Measurements from ENCODE around the gene GRM1. TPM values are rescaled to one million over a fixed set of nuclear protein-coding genes. Genes with fewer than 3 reads are reported as not detected.
A peak's percentile ranks its signal among the peaks of the same experiment; 100 is the strongest.

Gene GRM1
- total RNA-seq, 2 donors from 2014 or later: 0.57 to 0.62 TPM

DNA sequence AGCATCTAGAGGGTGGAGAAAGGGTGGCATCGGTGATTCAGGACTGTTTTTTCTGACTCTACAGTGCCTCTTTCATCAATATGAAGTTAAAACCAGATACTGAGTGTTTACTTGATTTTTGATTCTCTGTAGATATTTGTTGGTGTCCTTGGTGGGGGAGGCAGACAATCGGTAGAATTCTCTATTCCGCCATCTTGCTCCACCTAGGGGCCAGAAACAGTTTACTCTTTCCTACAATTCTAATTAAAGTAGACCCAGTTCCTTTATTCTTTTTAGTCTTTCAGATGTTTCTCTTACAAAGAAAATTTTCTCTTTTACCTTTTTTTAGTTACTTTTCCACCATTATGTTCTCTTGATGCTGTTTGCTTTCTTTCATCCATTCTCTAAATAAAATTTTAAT is 352.6 kb downstream of the GRM1 start:
- H3K4me1 Mint-ChIP-seq: no peaks in the 10 kb centered on the region
- WGBS, 2 experiments (ENCODE audit: insufficient coverage in 1 of 2, insufficient read length in 1 of 2): 89% methylated on average over 3 of the region's 3 CpGs; no CpG with 5 or more reads in 1 of the 2 experiments
- H3K27ac Mint-ChIP-seq: no peak overlapping the region

DNA sequence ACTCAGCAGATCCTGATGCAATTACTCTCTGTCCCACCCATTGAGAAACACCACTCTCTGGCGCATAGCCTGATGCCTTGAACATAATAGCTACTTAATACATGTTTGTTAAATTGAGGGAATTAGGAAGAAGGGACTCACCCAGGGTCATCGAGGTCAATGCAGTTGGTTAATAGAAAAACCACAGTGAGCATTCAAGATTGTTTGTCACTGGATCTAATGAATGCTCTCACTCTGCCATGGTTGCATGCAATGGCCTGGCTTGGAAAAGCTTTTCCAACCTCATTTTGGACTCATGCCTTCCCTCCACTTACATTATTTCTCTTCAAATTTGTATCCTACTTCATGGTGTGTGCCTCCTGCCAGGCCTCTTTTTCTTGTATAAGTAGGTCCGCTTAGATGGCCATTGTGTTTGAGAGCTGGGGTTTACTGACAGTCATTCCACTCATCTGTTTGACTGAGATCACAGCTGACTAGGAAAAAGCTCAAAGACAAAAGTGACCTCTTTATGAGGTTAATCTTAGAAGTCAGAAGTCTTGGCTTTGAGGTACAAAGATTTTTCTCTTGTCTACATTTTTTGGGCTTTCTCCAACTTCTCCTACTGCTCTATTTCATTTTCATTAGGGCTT is 360.0 kb downstream of the GRM1 start:
- no peak overlapping the region for H3K4me3 Mint-ChIP-seq

More for the DNA sequence above, 352.6 kb downstream of the GRM1 start:
- Mint-ChIP-seq H3K9me3 (peaks cover 22% of the 10 kb centered on the region), H3K36me3 (ENCODE audit: low read depth) (peaks cover 4% of the 10 kb centered on the region), H3K4me3 (no peak overlapping the region), H3K27me3 (ENCODE audit: insufficient read depth) (no peaks in the 10 kb centered on the region)
- H3K27me3 ChIP-seq (ENCODE audit: control insufficient read depth, insufficient read depth, low read length, poor library complexity, severe bottlenecking): no peaks in the 10 kb centered on the region
- H3K27ac ChIP-seq (ENCODE audit: low read depth, low read length): no peak overlapping the region
- H3K4me1 ChIP-seq (ENCODE audit: control insufficient read depth, insufficient read depth, low read length): no peaks in the 10 kb centered on the region
- H3K9ac ChIP-seq (ENCODE audit: extremely low read depth, low read length, poor library complexity, severe bottlenecking): no peak overlapping the region
- TF ChIP-seq, protein P1, sequence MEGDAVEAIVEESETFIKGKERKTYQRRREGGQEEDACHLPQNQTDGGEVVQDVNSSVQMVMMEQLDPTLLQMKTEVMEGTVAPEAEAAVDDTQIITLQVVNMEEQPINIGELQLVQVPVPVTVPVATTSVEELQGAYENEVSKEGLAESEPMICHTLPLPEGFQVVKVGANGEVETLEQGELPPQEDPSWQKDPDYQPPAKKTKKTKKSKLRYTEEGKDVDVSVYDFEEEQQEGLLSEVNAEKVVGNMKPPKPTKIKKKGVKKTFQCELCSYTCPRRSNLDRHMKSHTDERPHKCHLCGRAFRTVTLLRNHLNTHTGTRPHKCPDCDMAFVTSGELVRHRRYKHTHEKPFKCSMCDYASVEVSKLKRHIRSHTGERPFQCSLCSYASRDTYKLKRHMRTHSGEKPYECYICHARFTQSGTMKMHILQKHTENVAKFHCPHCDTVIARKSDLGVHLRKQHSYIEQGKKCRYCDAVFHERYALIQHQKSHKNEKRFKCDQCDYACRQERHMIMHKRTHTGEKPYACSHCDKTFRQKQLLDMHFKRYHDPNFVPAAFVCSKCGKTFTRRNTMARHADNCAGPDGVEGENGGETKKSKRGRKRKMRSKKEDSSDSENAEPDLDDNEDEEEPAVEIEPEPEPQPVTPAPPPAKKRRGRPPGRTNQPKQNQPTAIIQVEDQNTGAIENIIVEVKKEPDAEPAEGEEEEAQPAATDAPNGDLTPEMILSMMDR (conservative IDR thresholded peaks at IDR 0.05): peak; percentile 67
- H3K9me3 ChIP-seq (ENCODE audit: control insufficient read depth, low read length): peaks cover 15% of the 10 kb centered on the region
- H3K4me3 ChIP-seq (ENCODE audit: low read length): no peak overlapping the region
- no peaks in the 10 kb centered on the region for H3K36me3 ChIP-seq (ENCODE audit: control insufficient read depth, insufficient read depth, low read length)
- peak; percentile 44 for DNase-seq

DNA sequence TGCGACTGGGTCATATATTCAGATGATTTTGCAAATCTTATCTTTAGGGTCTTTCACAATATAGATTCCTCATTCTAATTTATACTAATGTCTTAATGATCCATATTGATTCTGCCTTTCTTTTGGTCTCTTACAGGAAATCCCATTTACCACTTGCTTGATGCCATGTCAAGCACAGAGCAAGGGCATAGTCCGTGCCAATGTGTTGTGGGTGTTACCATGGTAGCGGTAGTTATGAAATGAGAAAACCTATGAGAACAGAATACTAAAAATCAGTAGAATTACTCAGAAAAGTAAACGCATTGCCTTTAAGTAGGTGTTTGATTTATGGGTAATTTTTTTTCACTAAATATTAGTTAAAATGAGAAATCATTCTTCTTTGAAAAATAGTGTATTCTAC is 360.9 kb downstream of the GRM1 start:
- TF ChIP-seq, protein P1 (conservative IDR thresholded peaks at IDR 0.05): no peak
- Mint-ChIP-seq H3K4me3 (no peak overlapping the region), H3K9me3 (no peaks in the 10 kb centered on the region), H3K36me3 (ENCODE audit: low read depth) (no peaks in the 10 kb centered on the region), H3K27me3 (ENCODE audit: insufficient read depth) (no peaks in the 10 kb centered on the region), H3K4me1 (peaks cover 5% of the 10 kb centered on the region), H3K27ac (no peak overlapping the region)
- 92 to 100% methylated on average over 2 to 3 of the region's 4 CpGs for WGBS, 2 experiments (ENCODE audit: insufficient coverage in 1 of 2, insufficient read length in 1 of 2)
- Histone ChIP-seq H3K9ac (ENCODE audit: extremely low read depth, low read length, poor library complexity, severe bottlenecking) (no peak overlapping the region), H3K27me3 (ENCODE audit: control insufficient read depth, insufficient read depth, low read length, poor library complexity, severe bottlenecking) (no peaks in the 10 kb centered on the region), H3K27ac (ENCODE audit: low read depth, low read length) (no peak overlapping the region), H3K9me3 (ENCODE audit: control insufficient read depth, low read length) (no peaks in the 10 kb centered on the region), H3K4me3 (ENCODE audit: low read length) (no peak overlapping the region), H3K4me1 (ENCODE audit: control insufficient read depth, insufficient read depth, low read length) (no peaks in the 10 kb centered on the region), H3K36me3 (ENCODE audit: control insufficient read depth, insufficient read depth, low read length) (no peaks in the 10 kb centered on the region)
- DNase-seq: no peak

More for the DNA sequence above, 360.0 kb downstream of the GRM1 start:
- Histone ChIP-seq H3K9me3 (ENCODE audit: control insufficient read depth, low read length) (no peaks in the 10 kb centered on the region), H3K27me3 (ENCODE audit: control insufficient read depth, insufficient read depth, low read length, poor library complexity, severe bottlenecking) (no peaks in the 10 kb centered on the region), H3K4me1 (ENCODE audit: control insufficient read depth, insufficient read depth, low read length) (no peaks in the 10 kb centered on the region), H3K36me3 (ENCODE audit: control insufficient read depth, insufficient read depth, low read length) (no peaks in the 10 kb centered on the region), H3K27ac (ENCODE audit: low read depth, low read length) (peak overlapping the region; percentile 7), H3K9ac (ENCODE audit: extremely low read depth, low read length, poor library complexity, severe bottlenecking) (no peak overlapping the region), H3K4me3 (ENCODE audit: low read length) (no peak overlapping the region)
- peaks cover 5% of the 10 kb centered on the region for H3K4me1 Mint-ChIP-seq
- no peaks in the 10 kb centered on the region for H3K36me3 Mint-ChIP-seq (ENCODE audit: low read depth)
- no peaks in the 10 kb centered on the region for H3K9me3 Mint-ChIP-seq
- TF ChIP-seq, protein P1 (conservative IDR thresholded peaks at IDR 0.05): no peak
- H3K27ac Mint-ChIP-seq: no peak overlapping the region
- no peak for DNase-seq
- WGBS, 2 experiments (ENCODE audit: insufficient coverage in 1 of 2, insufficient read length in 1 of 2): 56 to 82% methylated on average over 2 to 3 of the region's 3 CpGs
- H3K27me3 Mint-ChIP-seq (ENCODE audit: insufficient read depth): no peaks in the 10 kb centered on the region

Data from endodermal cell (in vitro differentiated cells).